Measurements from ENCODE around the gene SLC30A2. TPM values are rescaled to one million over a fixed set of nuclear protein-coding genes. Genes with fewer than 3 reads are reported as not detected.

Gene SLC30A2
- total RNA-seq, 1 donor from 2014 or later: 0.17 TPM

GRCh38 chr1:26031611-26032220 is 14.2 kb downstream of the SLC30A2 start:
- no peaks in the 10 kb centered on the region for H3K36me3 Mint-ChIP-seq (ENCODE audit: insufficient read depth)
- DNase-seq (ENCODE audit: low spot score, unreplicated experiment): no peak
- no peak overlapping the region for H3K4me3 Mint-ChIP-seq (ENCODE audit: low read depth)
- TF ChIP-seq CTCF (IDR thresholded peaks at IDR 0.05; ENCODE audit: unreplicated experiment): no peak
- H3K27ac Mint-ChIP-seq: peak overlapping the region; percentile 49
- H3K27me3 Mint-ChIP-seq: peaks cover 18% of the 10 kb centered on the region
- H3K4me1 Mint-ChIP-seq (ENCODE audit: low read depth): peaks cover 8% of the 10 kb centered on the region
- no peaks in the 10 kb centered on the region for H3K9me3 Mint-ChIP-seq (ENCODE audit: low read depth)

GRCh38 chr1:26031196-26031595 is 14.7 kb downstream of the SLC30A2 start:
- Mint-ChIP-seq H3K27me3 (peaks cover 18% of the 10 kb centered on the region), H3K4me1 (ENCODE audit: low read depth) (peaks cover 8% of the 10 kb centered on the region), H3K27ac (no peak overlapping the region), H3K4me3 (ENCODE audit: low read depth) (no peak overlapping the region), H3K36me3 (ENCODE audit: insufficient read depth) (no peaks in the 10 kb centered on the region), H3K9me3 (ENCODE audit: low read depth) (no peaks in the 10 kb centered on the region)
- no peak for TF ChIP-seq CTCF (IDR thresholded peaks at IDR 0.05; ENCODE audit: unreplicated experiment)
- DNase-seq (ENCODE audit: low spot score, unreplicated experiment): no peak

GRCh38 chr1:26029864-26030481 is 15.9 kb downstream of the SLC30A2 start:
- no peak for TF ChIP-seq CTCF (IDR thresholded peaks at IDR 0.05; ENCODE audit: unreplicated experiment)
- no peak overlapping the region for H3K27ac Mint-ChIP-seq
- no peak overlapping the region for H3K4me3 Mint-ChIP-seq (ENCODE audit: low read depth)
- H3K4me1 Mint-ChIP-seq (ENCODE audit: low read depth): peaks cover 8% of the 10 kb centered on the region
- H3K9me3 Mint-ChIP-seq (ENCODE audit: low read depth): no peaks in the 10 kb centered on the region
- DNase-seq (ENCODE audit: low spot score, unreplicated experiment): no peak
- peaks cover 18% of the 10 kb centered on the region for H3K27me3 Mint-ChIP-seq
- no peaks in the 10 kb centered on the region for H3K36me3 Mint-ChIP-seq (ENCODE audit: insufficient read depth)

GRCh38 chr1:26029054-26029863 is 16.7 kb downstream of the SLC30A2 start:
- no peak for TF ChIP-seq CTCF (IDR thresholded peaks at IDR 0.05; ENCODE audit: unreplicated experiment)
- H3K36me3 Mint-ChIP-seq (ENCODE audit: insufficient read depth): no peaks in the 10 kb centered on the region
- DNase-seq (ENCODE audit: low spot score, unreplicated experiment): no peak
- no peak overlapping the region for H3K4me3 Mint-ChIP-seq (ENCODE audit: low read depth)
- peaks cover 3% of the 10 kb centered on the region for H3K4me1 Mint-ChIP-seq (ENCODE audit: low read depth)
- peaks cover 13% of the 10 kb centered on the region for H3K27me3 Mint-ChIP-seq
- no peaks in the 10 kb centered on the region for H3K9me3 Mint-ChIP-seq (ENCODE audit: low read depth)
- H3K27ac Mint-ChIP-seq: no peak overlapping the region

GRCh38 chr1:26028490-26028980 is 17.4 kb downstream of the SLC30A2 start:
- Mint-ChIP-seq H3K27me3 (peaks cover 8% of the 10 kb centered on the region), H3K27ac (no peak overlapping the region), H3K9me3 (ENCODE audit: low read depth) (no peaks in the 10 kb centered on the region), H3K36me3 (ENCODE audit: insufficient read depth) (no peaks in the 10 kb centered on the region), H3K4me3 (ENCODE audit: low read depth) (no peak overlapping the region), H3K4me1 (ENCODE audit: low read depth) (peaks cover 3% of the 10 kb centered on the region)
- TF ChIP-seq CTCF (IDR thresholded peaks at IDR 0.05; ENCODE audit: unreplicated experiment): no peak
- no peak for DNase-seq (ENCODE audit: low spot score, unreplicated experiment)
